ENCODE measurements around the gene SHISA5.
"Not testable (repeated sequence)": the region's sequence is repeated elsewhere in the genome, so short reads cannot be mapped to it uniquely, and the experiment has no call there.

The SHISA5 gene, protein sequence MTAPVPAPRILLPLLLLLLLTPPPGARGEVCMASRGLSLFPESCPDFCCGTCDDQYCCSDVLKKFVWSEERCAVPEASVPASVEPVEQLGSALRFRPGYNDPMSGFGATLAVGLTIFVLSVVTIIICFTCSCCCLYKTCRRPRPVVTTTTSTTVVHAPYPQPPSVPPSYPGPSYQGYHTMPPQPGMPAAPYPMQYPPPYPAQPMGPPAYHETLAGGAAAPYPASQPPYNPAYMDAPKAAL

DNA sequence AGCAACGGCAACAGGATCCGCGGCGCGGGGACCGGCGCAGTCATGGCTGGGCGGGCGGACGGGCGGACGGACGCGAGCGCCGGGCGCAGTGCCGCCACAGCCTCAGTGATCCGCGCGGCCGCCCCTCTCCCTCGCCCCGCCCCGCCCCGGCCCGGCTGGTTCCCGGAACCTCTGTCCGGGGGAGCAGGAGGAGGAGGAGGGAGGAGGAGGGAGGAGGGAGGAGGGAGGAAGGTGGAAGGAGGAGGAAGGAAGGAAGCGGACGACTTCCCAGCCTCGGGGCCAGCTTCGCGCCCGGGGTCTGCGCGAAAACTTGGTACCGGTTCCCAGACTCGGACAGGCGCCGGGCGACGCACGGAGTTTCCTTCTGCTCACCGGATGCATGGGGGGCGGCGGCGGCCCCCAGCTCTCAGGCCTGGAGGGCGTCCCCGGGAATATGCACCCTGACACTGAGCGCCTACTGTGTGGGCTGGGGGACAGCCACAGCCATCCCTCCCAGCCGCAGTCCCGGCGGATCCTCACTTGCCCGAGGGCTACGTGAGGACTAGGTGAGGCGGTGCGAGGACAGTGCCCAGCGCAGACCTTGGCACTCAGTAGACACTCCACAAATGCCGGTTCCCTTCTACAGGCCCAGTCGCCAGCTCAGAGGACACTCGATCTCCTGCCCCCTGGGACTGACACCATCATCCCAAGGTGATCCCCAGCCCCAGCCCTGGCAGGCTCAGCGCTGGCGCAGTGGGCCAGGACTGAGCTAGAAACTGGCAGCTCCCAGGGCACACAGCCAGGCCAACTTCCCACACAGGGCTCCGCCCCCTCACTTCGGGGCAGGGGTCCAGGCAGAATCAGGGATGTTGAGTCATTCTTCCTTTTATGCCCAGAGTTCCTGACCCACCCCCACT lies at the start of gene SHISA5:
Gene SHISA5 (minus strand): TSS at position 124 of the 896 bp plus-strand sequence. CDS start 80 bp downstream, at position 44.
- DNase-seq (ENCODE audit: low spot score): peak; percentile 87

DNA sequence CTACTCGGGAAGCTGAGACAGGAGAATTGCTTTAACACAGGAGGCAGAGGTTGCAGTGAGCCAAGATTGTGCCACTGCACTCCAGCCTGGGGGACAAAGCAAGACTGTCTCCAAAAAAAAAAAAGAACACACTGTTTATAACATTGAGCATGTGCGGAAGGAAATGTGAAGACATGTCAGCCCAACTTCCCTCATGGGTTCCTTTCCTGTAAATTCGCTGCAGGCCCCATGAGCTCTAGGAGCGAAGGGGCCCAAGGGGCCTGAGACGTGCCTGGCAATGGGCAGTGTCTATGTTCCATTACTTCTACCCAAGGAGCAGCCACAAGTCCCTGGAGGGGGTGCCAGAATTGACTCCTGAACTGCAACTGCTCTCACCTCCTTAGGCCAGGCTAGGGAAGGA lies 49.4 kb upstream of the SHISA5 start:
- no peak for DNase-seq (ENCODE audit: low spot score)

DNA sequence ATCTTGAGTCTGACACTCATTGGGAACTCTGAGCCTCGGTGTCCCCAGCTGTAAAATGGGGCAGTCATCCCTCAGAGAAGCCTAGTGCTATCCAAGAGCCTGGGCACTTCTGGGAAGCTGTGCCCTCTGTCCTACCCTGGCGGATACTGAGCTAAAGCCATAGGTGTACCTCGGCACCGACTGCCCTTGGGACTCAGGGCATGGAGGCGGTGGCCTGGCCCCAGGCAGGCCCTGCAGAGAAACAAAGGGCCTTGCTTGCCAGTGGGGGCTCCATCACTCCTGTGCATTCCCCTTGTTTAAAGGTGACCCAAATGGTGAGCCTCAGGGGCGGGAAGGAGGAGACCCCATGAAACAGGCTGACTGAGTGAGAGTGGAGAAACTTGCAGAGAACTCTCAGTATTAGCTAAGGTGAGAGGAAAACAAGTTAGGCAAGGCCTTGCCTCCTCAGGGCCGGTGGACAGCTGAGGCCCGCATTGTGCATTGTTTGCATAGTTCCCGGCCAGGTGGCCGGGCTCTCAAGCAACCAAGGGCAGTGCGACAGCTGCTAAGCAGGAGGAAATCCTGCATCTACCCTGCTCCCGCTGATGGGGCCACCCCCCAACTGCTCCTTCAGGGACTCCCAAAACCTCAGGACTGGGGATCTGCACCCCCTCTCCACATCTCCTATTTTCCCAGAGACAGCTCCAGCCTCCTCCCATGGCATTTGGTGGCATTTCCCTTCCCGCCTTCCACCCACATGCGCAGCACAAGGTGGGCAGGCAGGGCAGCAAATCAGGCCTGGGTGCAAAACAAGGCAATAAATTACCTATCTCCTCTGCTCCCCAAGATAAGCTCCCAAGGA lies 48.4 kb upstream of the SHISA5 start:
- no peak for DNase-seq (ENCODE audit: low spot score)

DNA sequence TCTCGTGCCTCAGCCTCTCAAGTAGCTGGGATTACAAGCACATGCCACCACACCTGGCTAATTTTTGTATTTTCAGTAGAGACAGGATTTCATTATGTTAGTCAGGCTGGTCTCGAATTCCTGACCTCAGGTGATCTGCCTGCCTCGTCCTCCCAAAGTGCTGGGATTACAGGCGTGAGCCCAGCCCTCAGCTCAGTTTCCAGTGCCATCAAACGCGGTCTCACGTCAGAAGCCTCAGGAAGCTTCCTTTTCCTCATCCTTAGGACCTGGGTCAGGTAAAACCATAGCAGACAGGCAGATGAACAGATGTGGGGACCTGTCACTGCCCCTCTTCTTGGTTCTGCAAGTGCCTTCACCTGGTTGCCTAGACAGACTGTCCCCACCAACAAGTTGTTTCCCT lies 47.7 kb upstream of the SHISA5 start:
- not testable (repeated sequence) for DNase-seq (ENCODE audit: low spot score)

DNA sequence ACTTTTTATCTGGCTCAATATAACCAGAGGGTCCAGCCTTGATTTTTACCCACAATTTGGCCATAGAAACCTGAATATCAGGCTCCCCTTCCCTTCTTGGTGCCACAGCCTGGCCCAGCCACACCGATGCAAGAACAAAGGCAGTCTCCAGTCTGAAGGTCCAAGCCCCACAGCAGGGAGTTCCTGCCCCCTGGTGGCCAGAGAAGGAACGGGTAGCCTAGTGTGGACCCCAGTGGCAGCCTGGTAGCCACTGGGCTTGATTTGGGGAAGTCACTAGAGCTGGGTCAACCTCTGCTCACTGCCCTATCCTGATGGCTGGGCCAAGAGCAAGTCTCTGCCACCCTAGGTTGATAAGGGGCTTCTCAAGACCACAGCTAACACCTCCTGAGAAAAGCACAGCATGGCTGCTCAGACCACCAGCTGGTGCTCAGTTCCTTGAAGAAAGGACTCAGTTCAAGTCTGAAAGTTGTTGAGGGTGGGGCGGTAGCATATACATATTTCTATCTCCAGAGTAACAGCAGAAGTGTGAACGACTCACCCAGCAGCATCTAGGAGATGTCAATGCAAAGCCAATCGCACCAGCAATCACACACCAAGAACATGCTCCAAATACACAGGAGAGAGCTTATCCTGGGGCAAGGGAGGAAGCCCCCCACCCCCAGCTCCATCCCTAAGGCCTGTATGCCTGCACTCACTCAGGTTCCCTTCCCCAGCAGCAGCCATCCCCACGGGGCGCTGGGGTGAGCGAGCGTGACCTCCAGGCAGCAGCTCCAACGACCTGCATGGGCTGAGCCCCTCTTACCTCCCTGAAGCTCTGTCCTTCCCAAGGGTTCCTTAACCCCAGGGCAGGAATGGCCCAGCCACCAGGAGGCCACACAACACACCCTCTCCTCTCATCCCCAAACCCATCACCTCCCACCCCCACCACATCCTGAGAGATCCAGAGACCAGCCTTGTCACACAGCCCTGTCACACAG lies 45.0 kb upstream of the SHISA5 start:
- peak; percentile 83 for DNase-seq (ENCODE audit: low spot score)

DNA sequence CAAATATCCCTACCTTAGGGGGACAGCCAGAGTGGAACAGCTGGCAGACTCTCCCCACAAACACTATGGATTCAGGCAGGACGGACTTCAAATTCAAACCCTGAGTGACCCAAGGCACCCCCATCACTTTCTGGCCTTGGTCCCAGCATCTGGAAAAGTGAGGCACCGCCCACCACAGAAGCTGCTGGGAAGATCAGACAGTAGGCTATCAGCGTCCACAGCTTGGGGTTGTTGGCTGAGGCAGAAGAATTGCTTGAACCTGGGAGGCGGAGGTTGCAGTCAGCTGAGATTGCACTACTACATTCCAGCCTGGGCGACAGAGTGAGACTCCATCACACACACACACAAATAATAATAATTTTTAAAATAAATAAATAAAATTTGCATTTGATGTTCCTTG lies 44.2 kb upstream of the SHISA5 start:
- no peak for DNase-seq (ENCODE audit: low spot score)

DNA sequence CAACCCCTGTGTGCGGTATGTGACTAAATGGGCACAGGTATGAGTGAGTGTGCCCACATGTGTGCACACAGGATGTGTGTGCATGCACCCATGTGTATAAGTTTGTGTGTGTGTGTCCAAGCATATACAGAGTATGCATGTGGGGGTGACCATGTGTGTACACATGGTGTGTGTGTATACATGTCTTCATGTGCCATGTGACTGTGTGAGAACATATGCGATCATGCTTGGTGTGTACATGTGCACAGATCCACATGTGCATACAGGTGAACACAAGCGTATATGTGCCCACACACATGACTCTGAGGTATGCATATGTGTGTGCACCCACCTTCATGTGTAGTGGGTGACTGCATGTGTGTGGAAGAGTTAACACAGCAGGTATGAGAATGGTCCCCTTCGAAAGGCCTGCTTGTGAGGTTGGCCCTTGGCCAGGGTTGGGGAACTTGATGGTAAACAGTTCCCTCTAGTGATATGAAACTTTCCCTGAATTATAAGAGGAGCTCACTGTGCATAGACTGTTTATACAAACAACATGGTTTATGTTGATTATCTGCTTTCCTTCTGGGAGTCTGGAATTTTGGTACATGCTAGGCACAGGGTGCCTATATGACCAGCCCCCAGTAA lies 42.3 kb upstream of the SHISA5 start:
- no peak for DNase-seq (ENCODE audit: low spot score)

DNA sequence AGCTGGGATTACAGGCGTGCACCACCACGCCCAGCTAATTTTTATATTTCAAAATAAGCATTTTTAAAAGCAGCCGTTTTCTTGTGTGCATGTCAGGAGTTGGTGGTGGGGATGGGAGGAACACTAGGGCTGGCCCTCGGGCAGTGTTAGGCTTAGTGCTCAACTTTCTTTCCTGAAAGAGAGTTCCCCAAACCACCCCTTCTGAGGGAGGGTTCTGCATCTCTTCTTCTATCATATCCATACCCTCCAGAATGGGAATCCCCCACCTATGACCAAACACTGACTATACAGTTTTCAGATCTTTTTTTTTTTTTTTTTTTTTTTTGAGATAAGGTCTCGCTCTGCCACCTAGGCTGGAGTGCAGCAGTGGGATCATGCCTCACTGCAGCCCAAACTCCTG lies 40.2 kb upstream of the SHISA5 start:
- no peak for DNase-seq (ENCODE audit: low spot score)

DNA sequence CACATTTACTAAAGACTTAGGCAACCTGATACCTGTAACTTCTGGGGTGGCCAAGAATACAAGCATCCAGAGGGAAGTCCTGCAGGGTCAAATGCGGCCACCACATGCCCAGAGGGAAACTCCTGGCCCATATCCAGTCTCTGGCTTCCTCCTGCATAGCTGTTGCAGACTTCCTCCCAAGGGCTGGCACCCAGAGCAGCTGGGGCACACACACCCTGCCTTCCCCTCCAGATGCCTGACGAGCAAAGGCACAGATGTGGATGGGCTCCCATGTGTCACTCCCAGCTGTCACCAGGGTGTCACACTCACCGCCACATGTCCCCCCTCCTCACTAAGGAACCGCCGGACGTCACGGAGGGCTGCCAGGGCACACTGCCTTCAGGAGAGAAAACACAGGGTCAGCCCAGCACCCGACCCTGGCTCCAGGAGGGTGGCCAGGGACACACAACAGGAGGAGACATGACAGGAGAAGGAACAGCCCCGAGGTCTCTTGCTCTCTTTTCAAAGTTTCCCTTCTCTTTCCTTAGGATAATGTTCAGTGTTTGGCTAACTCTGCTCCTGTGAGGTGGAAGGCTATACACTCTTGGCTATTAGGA lies 39.4 kb upstream of the SHISA5 start:
- no peak for DNase-seq (ENCODE audit: low spot score)

DNA sequence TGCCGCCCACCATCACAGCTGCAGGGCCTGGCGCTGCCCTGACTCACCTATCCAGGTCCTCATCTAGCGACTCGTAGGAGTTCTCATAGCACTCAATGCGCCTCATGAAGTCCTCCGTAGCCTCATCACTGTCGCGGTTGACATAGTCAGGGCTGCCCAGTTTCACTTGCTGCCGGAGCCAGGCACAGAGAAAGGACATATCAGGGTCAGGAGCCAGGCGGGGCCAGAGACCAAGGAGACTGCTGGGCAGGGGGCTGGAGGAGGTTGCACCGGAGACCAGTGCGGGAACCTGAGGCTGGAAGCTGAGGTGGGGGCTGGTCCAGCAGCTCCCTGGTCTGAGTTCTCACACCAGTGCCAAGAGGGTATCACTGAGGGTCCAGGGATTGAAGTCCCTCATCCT lies 34.5 kb upstream of the SHISA5 start:
- DNase-seq (ENCODE audit: low spot score): no peak

DNA sequence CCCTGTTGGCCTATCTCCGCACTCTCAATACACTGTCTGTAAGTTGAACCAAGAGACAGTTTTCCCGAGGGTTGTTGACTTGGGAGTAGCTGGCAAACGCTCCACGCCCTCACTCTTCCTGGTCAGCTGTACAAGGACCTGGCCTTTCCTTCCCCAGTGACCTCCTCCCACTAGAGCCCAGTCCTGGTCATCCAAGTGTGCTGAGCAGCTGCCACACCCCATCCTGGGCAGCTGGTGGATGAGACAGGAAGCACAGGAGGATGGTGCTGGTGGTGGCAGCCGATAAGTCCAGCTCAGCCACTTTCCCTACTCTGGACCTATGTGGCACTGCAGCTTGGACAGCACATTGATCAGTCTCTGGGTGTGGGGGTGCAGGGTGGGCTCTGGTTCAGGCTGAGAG lies 32.8 kb upstream of the SHISA5 start:
- no peak for DNase-seq (ENCODE audit: low spot score)

DNA sequence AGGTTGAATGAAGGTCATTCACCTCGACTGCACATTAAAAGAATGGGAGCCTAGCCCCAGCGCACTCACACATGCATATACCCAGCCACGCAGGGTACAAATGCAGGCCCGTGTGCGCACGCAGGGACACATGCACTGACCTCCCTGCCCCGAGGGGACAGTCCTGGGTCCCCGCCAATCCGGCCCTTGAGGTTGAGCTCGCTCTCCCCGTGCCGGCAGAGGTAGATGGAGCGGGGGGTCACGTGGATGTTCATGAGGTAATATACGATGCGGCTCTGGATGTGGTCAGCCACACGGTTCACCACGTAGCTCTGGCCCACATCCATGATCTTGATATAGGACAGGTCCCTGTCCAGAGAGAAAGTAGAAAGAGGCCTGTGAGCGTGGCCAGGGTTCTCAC lies 32.1 kb upstream of the SHISA5 start:
- DNase-seq (ENCODE audit: low spot score): no peak

DNA sequence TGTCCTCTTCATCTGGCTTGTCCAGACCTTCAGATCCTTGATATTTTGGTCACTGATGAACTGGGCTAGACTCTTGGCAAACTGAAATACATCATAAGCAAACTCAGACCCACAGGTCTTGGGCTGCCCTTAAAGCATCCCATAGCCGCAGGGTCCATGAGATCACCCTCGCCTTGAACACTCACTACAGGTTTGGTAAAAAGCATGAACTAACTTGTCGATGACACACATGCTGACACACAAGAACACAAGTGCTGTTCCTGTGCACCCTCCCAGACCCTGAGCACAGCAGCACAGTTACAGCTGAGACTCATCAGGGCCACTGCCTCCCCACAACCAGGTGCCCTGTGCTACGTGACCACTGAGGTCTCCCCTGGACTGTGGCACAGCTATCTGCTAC lies 31.6 kb upstream of the SHISA5 start:
- no peak for DNase-seq (ENCODE audit: low spot score)

DNA sequence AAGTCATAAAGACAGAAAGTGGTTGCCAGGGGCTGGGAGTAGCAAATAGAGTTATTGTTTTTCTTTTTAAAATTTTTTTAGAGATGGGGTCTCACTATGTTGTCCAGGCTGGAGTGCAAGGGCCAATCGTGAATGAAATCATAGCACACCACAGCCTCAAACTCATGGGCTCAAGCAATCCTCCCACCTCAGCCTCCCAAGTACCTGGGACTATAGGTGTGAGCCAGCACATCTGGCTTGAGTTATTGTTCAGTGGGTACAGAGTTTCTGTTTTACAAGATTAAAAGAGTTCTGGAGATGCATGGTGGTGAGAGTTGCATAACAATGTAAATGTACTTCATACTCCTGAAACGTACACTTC lies 29.0 kb upstream of the SHISA5 start:
- DNase-seq (ENCODE audit: low spot score): no peak

DNA sequence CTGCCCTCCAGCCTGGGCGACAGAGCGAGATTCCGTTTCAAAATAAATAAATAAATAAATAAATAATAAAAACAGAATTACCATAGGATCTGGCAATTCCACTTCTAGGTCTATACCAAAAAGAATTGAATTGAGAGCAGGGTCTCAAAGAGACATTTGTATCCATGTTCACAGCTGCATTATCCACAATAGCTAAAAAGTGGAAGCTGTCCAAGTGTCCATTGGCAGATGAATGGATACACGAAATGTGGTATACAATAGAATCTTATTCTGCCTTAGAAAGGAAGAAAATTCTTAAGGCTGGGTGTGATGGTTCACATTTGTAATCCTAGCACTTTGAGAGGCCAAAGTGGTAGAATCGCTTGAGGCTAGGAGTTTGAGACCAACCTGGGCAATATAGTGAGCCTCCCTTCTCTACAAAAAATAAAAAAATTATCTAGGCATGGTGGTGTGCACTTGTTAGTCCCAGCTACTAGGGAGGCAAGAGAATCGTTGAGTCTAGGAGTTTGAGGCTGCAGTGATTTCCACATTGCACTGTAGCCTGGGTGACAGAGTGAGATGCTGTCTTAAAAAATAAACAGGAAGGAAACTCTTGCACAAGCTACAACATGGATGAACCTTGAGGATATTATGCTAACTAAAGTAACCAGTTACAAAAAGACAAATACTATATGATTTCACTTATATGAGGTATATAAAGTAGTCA lies 28.4 kb upstream of the SHISA5 start:
- no peak for DNase-seq (ENCODE audit: low spot score)

DNA sequence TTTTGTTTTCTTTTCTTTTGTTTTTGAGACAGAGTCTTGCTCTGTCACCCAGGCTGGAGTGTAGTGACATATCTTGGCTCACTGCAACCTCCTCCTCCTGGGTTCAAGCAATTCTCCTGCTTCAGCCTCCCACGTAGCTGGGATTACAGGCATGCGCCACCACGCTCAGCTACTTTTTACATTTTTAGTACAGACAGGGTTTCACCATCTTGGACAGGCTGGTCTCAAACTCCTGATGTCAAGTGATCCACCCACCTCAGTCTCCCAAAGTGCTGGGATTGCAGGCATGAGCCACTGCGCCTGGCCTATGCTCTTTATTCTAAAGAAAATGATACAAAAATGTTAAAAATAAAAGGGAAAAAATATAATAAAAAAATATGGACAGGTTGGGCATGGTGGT lies 26.7 kb upstream of the SHISA5 start:
- DNase-seq (ENCODE audit: low spot score): not testable (repeated sequence)

DNA sequence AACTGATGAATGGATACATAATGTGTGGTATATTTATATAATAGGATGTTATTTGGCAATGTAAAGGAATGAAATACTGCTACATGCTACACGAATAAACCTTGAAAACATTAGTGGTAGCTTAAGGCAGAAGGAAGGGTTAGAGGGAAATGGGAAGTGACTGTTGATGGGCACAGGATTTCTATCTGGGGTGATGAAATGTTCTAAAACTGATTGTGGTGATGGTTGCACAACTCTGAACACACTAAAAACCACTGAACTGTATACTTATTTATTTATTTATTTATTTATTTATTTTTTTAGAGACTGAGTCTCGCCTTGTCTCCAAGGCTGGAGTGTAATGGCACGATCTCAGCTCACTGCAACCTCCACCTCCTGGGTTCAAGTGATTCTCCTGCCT lies 24.8 kb upstream of the SHISA5 start:
- no peak for DNase-seq (ENCODE audit: low spot score)

DNA sequence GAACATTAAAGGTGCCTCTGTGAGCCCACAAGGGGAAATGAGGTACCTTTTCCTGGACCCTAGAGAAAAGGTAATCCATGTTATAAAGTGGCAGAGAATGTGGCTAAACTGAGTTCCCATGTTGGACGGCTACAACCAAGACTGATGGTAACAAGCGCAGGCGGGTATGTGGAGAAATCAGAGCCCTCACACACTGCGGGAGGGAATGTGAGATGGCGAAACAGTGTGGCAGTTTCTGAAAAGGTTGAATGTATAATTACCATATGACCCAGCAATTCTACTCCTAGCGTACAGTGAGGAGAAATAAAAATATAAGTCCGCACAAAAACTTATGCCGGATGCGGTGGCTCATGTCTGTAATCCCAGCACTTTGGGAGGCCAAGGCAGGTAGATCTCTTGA lies 24.1 kb upstream of the SHISA5 start:
- no peak for DNase-seq (ENCODE audit: low spot score)

DNA sequence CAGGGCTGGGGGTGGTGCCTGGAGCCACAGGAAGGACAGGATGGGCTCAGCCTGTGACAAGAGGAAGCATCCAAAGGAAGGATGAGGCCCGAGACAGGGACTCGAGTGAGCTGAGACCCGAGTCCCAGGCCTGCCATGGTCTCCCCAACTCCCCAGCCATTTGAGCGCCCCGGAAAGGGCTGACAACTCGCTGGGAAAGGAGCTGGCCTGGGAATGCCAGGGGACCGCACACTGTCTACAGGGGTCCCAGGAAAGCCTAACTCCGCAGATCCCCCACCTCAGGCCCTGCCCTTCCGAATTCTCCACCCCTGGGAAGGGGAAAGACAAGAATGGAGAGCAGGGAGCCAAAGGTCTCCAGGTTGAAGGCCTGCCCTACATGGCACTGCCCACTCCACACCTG lies 21.0 kb upstream of the SHISA5 start:
- no peak for DNase-seq (ENCODE audit: low spot score)

DNA sequence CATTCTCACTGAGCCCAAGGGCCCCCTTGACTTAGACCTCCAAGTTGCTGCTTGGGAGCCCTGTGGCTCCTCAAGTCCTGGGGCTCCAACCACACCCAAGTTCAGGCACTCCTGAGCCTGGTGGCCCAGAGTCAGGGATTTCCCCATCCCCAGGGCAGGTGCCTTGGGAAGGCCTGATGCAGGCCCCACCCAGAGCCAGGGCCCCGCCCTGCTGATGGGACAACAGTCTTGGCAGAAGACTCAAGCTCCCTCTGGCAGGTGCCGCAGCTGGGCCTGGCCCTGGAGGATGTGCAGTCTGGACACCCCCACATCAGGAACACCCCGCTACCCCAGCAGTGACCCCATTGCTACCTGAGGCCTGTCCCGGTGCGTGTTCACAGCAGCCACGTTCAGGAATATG lies 17.7 kb upstream of the SHISA5 start:
- DNase-seq (ENCODE audit: low spot score): no peak
